ENCODE data around the gene APLNR. TPM values are rescaled to one million over a fixed set of nuclear protein-coding genes. Genes with fewer than 3 reads are reported as not detected.

The APLNR gene
- total RNA-seq, 4 donors from 2014 or later, result 0.82 to 1.7 (median 1.1) TPM

- TF ChIP-seq CTCF (IDR thresholded peaks at IDR 0.05; ENCODE audit: low read depth), result no peak
Observed at GRCh38 chr11:57203359-57203758, 33.7 kb downstream of the APLNR start.

GRCh38 chr11:57202281-57202680 lies 34.8 kb downstream of the APLNR start:
- no peak for TF ChIP-seq CTCF (IDR thresholded peaks at IDR 0.05; ENCODE audit: low read depth)

GRCh38 chr11:57200917-57201316 lies 36.1 kb downstream of the APLNR start:
- TF ChIP-seq CTCF (IDR thresholded peaks at IDR 0.05; ENCODE audit: low read depth), result no peak

- TF ChIP-seq CTCF (IDR thresholded peaks at IDR 0.05; ENCODE audit: low read depth), result no peak
Observed at GRCh38 chr11:57199330-57199729, 37.7 kb downstream of the APLNR start.

GRCh38 chr11:57197762-57198161 lies 39.3 kb downstream of the APLNR start:
- no peak for TF ChIP-seq CTCF (IDR thresholded peaks at IDR 0.05; ENCODE audit: low read depth)

- no peak for TF ChIP-seq CTCF (IDR thresholded peaks at IDR 0.05; ENCODE audit: low read depth)
Observed at GRCh38 chr11:57196596-57196995, 40.5 kb downstream of the APLNR start.

- TF ChIP-seq CTCF (IDR thresholded peaks at IDR 0.05; ENCODE audit: low read depth), result no peak
Observed at GRCh38 chr11:57192316-57192715, 44.7 kb downstream of the APLNR start.

Data from subcutaneous adipose tissue (tissue), 4 donors.